Right ventricle myocardium superior (tissue), 1 donor: Measurements from ENCODE around the gene PRSS3. TPM values are rescaled to one million over a fixed set of nuclear protein-coding genes. Genes with fewer than 3 reads are reported as not detected.
A peak's percentile ranks its signal among the peaks of the same experiment; 100 is the strongest.
"Not testable (repeated sequence)": the region's sequence is repeated elsewhere in the genome, so short reads cannot be mapped to it uniquely, and the experiment has no call there.

Experiments
- ATAC-seq: fragments of 200-7000 bp; cut with Tn5 transposase; one replicate; pipeline ENCODE4 v1.9.1; 2020; ENCODE audit warnings: mild to moderate bottlenecking; ENCODE audit not compliant: poor library complexity
- DNase-seq: peaks from one replicate; pipeline ENCODE4 v3.0.0-alpha.2; 2020
- intact Hi-C: fragments of 100-400 bp; cut with DNase I; formaldehyde crosslinking; loops from one replicate; pipeline ENCODE4 v1.11.2; 2022
- long read RNA-seq: library from polyadenylated mRNA; unstranded; transcript quantifications from one replicate; pipeline ENCODE4 v2.0.0, GENCODE V29; 2021
- total RNA-seq: library from RNA; stranded (reverse); fragmentation: NEBNext Ultra II Directional; extraction: Animal tissue kit (Norgen Biotek cat#: 25700); gene quantifications from one replicate; pipeline ENCODE4 v1.2.1, GENCODE V29; 2021
- donor health status: DM: no; HTN: yes; CAD: no; lungs with severe emphysema.

The PRSS3 gene
- total RNA-seq = not detected
- long read RNA-seq = 0 reads

DNA sequence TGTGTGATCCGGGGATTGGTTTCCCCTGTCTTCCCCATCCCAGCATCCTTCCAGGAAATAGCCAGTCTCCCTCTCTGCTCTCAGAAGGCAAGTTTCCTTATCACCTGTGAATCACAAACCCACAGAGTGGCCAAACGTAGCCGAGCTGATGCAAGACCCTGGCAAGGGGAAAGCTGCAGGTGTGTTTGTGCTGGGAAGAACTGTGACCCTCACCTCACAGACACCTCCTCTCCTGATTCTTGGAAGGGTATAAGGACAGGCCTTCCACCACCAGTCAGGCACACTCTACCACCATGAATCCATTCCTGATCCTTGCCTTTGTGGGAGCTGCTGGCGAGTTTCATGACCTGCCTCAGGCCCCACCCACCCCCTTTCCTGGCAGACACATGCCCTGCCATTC is at the start of gene PRSS3:
TSS of gene PRSS3 (plus strand) at position 281 of the 400 bp plus-strand sequence. CDS start at position 294, 13 bp downstream.
- intact Hi-C loops = no loop called here
- no peak for ATAC-seq
- DNase-seq = no peak

DNA sequence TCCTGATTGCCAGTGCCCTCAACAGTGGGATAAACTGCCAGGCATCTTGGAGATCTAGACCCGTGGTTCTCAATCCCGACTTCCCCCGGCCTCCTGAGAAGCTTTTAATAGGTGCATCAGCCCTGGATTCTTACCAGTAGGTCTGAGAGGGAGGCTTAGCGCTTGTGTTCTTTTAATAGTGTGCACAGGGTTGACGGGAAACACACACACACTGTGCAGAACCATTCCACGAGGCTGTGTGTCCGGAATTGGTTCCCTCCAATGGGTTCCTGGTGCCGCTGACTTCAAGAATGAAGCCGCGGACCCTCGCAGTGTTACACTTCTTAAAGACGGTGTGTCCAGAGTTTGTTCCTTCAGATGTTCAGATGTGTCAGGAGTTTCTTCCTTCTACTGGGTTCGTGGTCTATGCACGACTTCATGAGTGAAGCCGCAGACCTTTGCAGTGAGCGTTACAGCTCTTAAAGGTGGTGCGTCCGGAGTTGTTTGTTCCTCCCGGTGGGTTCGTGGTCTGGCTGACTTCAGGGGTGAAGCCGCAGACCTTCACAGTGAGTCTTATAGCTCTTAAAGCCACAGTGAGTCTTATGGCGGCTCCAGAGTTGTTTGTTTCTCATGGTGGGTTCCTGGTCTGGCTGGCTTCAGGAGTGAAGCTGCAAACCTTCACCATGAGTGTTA is 46.6 kb upstream of the PRSS3 start:
- no peak for ATAC-seq
- intact Hi-C loops = no loop called here

DNA sequence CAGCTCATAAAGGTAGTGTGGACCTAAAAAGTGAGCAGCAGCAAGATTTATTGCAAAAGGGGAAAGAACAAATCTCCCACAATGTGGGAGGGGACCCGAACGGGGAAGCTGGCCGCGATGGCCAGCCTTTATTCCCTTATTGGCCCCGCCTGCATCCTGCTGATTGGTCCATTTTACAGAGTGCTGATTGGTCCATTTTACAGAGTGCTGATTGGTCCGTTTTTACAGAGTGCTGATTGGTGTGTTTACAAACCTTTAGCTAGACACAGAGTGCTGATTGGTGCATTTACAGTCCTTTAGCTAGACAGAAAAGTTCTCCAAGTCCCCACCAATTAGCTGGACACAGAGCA is 46.1 kb upstream of the PRSS3 start:
- DNase-seq, ATAC-seq, intact Hi-C loops: not testable (repeated sequence)

More for the DNA sequence above, 46.6 kb upstream of the PRSS3 start:
- DNase-seq = no peak

DNA sequence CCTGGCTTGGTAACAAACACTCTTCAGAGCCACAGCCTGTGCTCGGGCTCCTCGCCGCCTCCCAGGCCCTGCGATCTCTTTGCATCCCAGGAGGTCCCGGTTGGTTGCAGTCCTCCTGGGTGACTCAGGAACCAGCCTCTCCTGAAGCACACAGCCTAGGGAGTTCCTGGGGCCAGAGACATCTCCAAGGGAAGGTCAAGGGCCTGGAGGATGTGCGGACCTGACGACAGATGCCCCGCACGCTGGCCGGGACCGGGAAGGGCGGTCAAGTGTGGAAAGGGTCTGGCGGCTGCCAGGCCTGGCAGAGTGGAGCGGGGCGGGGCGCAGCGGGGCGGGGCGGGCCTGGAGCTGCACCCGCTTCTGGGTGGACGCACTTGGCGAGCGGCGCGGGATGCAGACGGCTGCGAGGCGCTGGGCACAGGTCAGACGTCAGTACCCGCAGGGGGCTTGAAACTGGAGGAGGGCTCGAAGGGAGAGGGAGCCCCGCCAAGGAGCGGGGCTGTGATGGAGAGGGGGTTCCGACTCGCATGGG is 45.0 kb upstream of the PRSS3 start:
- ATAC-seq (peak; percentile 81), DNase-seq (no peak)
- intact Hi-C loops = no loop called here

DNA sequence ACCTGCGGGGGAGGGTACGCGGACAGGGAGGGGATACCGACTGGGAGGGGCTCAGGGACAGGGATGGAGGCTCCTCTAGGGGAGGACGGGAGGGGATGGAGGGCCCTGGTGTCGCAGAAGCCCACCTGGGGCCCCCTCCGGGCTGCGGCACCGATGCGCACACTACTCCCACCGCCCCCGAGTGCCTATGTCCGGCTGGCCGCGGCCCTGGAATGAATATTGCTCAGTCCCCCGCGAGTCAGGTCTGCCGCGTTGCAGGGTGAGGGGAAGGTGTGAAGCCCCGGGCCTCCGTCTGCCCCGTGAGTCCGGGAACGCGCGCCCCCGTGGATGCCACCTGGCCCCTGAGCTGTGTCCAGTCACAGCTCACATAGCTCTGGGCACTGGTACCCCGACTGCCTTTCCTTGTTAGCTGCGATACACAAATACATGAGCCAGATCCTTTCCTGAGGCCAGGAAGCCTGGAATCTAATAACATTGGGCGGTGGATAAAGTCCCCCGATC is 44.5 kb upstream of the PRSS3 start:
- intact Hi-C loops = no loop called here
- no peak for ATAC-seq
- DNase-seq = no peak

DNA sequence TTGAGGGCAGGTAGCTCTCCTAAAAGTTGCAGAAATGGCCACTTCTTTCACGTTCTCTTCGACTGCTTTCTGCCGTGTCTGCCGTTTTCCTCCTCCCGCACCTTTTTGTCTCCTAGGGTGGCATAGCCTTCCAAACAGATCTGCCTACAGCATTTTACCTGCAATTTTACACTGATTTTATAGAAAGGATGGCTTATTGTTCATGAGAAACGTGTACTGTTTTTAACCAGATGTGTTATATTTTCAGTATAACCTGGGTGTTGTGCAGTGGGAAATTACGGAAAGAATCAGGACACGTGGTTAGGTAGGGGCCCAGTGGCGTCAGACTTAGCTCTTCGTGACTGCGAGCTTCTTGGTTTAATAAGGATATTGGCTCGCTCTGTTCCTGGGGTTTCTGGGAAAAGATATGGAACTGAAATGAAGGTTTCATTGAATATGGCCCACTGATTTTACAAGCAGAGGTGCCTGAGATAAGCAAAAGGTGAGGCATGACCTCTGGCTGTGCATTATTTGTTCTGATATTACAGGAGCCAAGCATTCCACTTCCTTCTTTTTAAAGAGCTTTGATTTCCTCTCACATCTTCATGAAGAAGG is 43.7 kb upstream of the PRSS3 start:
- no peak for DNase-seq
- intact Hi-C loops = no loop called here
- ATAC-seq = no peak

DNA sequence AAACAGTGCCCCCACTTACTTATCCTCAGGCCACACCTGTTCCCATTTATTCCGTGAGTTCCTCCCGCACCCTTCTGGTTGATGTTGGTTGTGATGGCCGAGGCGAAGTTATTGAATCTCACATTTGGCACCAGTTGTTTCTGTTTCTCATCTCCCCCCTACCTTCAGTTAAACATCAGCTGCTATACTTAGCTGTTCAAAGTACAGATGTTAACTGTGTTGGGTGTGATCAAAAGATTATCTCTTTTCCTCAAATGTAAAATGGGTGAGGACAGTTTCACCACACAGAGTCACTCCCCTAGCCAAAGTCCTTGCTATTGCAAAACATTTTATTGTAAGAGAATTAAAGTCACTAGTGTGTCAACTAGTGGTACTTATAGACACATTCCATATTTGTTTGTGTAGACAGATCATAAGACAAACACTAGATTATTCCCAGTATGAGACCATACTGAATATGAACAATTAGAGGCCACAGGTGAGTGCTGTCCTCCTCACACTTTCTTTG is 43.2 kb upstream of the PRSS3 start:
- DNase-seq = no peak
- intact Hi-C loops = no loop called here
- ATAC-seq = no peak

DNA sequence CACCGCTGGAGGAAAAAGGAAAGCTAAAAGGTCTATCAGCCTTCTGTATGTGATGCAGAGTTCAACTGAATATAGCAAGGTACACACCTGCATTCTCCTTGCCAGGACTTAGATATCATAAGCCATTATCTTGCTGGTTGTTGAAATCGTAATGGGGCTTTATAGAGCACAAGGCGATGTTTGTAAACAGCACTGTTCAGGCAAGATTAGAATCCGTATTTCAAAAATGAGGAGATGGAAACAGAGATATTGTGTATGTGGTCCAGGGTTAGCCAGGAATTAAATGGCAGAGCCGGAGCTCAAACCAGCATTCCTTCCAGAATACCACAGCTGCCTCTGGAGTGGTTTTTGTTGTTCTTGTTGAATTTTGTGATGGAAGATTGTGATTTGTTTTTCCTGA is 42.6 kb upstream of the PRSS3 start:
- intact Hi-C loops, DNase-seq, ATAC-seq: not testable (repeated sequence)

DNA sequence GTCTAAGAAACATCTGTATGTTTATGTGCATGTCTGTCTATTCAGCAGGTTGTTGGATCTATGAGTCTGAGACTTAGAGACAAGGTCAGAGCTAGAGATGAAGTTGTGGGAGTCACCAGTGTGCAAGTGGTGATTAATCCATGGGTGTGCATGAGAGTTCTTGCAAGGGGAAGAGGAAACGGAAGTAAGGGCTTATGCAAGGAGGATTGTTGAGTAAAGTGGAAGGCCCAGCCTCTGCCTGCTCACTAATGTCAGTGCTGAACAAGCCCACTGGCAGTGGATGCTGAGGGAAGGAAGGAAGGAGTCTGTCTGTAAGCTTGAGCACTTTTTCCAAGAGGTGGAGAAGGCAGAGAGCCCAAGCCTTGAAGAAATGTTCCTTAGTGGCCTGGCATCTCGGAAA is 35.7 kb upstream of the PRSS3 start:
- intact Hi-C loops, DNase-seq: not testable (repeated sequence)
- peak; percentile 49 for ATAC-seq

DNA sequence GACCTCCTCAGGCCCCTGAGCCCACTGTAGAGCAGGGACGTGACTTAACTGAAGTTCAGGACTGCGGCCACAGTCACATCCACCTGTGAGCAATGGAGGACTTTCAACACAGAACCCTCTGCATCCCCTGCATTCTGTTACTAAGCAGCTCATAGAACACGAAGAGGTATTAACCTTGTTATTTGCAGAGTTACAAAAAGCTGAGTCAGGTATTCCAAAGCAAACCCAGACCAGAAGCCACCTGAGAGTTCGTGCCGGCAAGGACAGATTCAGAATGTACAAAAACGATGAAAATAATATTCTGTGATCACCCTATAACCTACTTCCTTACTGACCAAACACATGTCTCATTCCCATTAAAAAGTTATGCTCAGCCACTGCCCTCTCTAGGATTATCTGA is 33.0 kb upstream of the PRSS3 start:
- no peak for DNase-seq
- no peak for ATAC-seq
- intact Hi-C loops = no loop called here

DNA sequence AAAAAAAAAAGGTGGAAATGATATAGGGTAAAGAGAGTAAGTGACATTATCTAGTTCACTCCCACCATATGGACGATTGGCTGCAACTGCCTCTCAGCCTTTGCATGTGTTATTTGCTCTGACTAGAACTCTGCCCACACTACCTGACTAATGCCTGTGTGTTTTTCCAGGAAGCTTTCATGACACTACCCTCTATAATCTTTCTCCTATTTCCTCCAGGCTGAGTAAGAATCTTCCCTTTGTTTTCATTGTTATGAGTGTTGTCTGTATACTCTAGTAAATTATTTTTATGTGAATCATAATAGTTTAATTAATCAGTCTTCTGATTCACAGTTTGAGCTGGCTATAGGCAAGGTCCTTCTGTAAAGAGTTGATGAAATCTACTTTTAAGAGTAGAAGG is 31.7 kb upstream of the PRSS3 start:
- intact Hi-C loops, ATAC-seq, DNase-seq: not testable (repeated sequence)

DNA sequence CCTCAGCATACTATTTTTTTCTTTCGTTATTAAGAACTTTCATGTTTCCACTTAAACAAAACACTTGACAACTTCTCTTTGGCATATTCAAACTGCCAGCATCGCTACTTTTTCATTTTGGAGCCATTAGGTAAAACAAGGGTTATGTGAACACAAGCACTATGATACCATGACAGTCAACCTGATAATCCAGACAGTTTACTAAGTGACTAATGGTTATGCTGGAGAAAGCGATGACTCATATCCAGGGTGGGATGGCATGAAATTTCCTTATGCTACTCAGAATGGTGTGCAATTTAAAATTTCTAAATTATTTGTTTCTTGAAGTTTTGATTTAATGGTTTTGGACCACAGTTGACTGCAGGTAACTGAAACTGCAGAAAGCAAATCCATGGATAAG is 29.9 kb upstream of the PRSS3 start:
- DNase-seq (no peak), ATAC-seq (no peak)
- intact Hi-C loops = no loop called here

DNA sequence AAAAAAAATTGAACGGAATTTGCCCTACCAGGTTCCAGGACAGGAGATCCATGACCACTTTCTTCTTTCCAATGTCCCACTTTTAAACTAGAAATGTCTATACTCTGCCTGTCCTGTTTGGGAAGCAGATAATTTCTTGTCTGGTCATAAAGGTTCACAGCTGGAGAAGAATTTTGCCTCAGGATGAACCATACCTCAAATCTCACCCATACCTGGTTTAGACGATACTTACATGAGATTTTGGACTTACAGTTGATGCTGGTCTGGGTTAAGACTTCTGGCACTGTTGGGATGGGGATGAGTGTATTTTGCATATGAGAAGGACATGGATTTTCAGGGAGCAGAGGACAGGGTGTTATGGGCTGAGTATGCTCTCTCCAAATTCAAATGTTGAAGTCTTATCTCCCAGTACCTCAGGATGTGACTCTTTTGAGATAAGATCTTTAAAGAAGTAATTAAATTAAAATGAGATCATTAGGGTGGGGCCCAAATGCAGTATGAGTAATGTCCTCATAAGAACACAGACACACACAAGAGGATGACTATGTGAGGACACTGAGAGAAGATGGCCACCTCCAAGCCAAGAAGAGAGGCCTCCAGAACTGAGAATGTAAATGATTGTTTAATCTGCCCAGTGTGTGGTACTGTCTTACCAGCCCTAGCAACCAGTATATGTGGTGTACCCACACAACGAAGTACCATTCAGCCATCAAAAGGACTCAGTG is 25.0 kb upstream of the PRSS3 start:
- DNase-seq, intact Hi-C loops, ATAC-seq: not testable (repeated sequence)

DNA sequence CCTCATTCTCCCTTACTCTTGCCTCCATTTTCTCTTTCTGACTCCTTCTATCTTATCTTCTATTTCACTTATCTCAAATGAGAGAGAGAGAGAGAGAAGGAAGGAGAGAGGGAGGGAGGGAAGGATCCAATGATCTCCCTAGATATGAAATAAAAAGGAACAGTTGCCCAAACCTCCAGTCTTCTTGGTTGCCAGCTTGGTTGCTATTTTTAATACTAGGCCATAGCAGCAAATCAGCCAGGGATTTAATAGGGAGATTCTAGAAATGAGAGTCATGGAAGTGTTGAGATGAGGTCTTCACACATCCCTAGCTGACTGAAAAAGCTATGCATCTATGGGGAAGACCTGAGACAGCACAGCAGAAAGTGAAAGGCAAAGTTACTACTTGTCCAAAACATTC is 22.2 kb upstream of the PRSS3 start:
- ATAC-seq, DNase-seq, intact Hi-C loops: not testable (repeated sequence)

DNA sequence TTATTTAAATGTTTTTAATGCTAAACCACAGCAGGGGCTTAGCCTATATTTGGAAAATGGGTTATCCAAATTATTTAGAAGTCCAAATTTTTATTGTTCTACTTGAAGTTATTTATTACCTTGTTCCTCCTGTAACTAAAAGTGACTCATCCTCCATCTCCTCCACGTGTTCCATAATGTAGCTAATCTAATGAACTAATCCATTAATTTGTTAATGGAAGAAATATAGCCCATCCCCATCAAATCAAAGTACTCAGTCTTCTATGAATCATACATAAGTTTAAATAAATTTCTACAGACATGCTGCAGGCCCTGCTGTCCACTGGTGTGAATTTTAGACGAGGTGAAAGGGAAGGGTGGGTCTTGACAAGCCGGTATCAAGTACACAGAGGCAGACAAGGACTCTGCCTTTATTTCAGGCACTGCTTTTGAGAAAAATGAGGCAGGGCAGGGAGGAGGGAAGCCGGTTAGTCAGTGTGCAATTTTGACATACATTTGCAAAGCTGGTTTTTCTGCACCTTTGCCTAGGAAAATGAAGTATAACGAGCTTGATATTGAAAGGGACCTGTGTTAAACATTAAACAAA is 21.2 kb upstream of the PRSS3 start:
- intact Hi-C loops, ATAC-seq, DNase-seq: not testable (repeated sequence)

DNA sequence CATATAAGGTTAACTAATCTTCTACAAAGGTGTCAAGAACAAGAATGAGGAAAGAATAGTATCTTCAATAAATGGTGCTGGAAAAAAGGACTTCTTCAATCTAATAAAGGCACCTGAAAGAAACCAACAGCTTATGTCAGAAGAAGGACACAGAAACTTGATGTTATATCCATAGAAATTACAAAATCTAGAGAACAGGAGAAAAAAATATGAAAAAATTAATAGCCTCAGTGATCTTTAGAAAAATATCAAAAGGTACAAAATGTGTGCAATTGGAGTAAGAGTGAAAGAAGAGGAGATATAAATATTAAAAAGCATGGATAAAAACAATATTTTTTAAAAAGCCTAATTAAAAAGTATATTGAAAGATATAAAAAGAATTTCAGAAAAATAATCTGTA is 18.8 kb upstream of the PRSS3 start:
- no peak for ATAC-seq
- intact Hi-C loops = no loop called here
- no peak for DNase-seq

DNA sequence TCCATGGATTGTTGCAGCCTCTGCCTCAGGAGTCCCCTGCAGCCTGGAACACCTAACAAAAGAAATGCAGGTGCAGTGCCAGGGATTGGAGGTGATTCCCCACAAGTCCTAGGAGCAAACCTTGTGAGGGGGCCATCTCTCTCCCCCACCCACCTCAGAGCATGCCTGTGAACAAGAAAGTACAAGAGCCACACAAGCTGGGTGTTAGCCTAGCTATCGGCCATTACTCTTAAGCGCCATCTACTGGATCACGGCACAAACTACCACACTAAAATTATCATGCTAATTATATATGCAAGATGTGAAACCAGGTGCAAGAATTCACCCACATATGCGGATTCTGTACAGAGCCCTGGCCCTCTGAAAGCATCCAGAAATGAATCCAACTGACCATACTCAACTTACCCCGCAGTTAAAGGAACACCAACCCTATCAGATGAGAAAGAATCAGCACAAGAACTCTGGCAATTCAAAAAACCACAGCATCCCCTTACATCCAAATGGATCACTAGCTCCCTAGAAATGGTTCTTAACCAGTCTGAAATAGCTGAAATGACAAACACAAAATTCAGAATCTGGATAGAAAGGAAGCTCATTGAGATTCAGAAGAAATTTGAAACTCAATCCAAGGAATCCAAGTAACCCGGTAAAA is 16.5 kb upstream of the PRSS3 start:
- DNase-seq (no peak), ATAC-seq (peak; percentile 78)
- intact Hi-C loops = no loop called here

DNA sequence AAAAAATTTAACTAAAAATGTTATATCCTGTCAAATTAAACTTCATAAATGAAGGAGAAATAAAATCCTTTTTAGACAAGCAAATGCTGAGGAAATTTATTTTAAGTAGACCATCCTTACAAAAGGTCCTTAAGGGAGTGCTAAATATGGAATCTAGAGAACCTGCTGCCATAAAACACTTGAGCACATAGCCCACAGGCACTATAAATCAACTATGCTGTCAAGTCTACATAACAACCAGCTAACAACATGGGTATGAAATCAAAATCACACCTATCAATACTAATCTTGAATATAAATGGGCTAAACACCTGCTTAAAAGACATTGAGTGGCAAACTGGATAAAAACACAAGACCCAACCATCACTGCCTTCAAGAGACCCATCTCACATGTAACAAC is 15.1 kb upstream of the PRSS3 start:
- intact Hi-C loops = no loop called here
- no peak for ATAC-seq
- no peak for DNase-seq
